ENCODE measurements around the gene ZWILCH.

- TF ChIP-seq CTCF (conservative IDR thresholded peaks at IDR 0.05; ENCODE audit: low read length) (no peak), EZH2phosphoT487 (IDR thresholded peaks at IDR 0.05; ENCODE audit: borderline replicate concordance) (no peak)
These were observed 23.8 kb upstream of the ZWILCH start for GRCh38 chr15:66481107-66481856.

Data from Loucy (cell line).